Tibial nerve (tissue), 4 donors: Measurements from ENCODE around the gene STX8. TPM values are rescaled to one million over a fixed set of nuclear protein-coding genes. Genes with fewer than 3 reads are reported as not detected.

Source experiments
- DNase-seq, 2 donors: peaks; one replicate each; pipeline ENCODE4 v3.0.0-alpha.2; 2019; ENCODE audit warnings: low spot score in 2 of 2
- H3K27ac ChIP-seq, 4 donors: fragments of 200-600 bp; sonication (generic) in 3 of 4; one replicate each; pipeline ENCODE4 v1.5.1; 2017 to 2019; ENCODE audit warnings: mild to moderate bottlenecking in 1 of 4
- H3K27me3 ChIP-seq, 2 donors: fragments of 200-600 bp; sonication (generic) in 1 of 2; one replicate each; pipeline versions ENCODE4 v1.5.1 to v1.6.0; 2017 to 2019
- H3K36me3 ChIP-seq, 3 donors: fragments of 200-600 bp; sonication (generic); one replicate each; pipeline ENCODE4 v1.5.1; 2018 to 2019
- H3K4me1 ChIP-seq, 4 donors: fragments of 200-600 bp; sonication (generic) in 3 of 4; one replicate each; pipeline ENCODE4 v1.5.1; 2017 to 2019
- H3K4me3 ChIP-seq, 4 donors: fragments of 200-600 bp; sonication (generic) in 3 of 4; one replicate each; pipeline ENCODE4 v1.5.1; 2017 to 2019; ENCODE audit warnings: mild to moderate bottlenecking in 1 of 4, moderate library complexity in 1 of 4
- H3K9me3 ChIP-seq, 4 donors: fragments of 200-600 bp; sonication (generic) in 3 of 4; one replicate each; pipeline ENCODE4 v1.5.1; 2017 to 2019
- EP300 ChIP-seq, 2 donors: sonication (generic); formaldehyde crosslinking; IDR thresholded peaks; one replicate each; pipeline ENCODE4 v1.6.1; 2017; ENCODE audit warnings: antibody characterized with exemption in 2 of 2, mild to moderate bottlenecking in 1 of 2
- POLR2A ChIP-seq, 2 donors: fragments of 450-650 bp; IDR thresholded peaks; one replicate each; pipeline ENCODE4 v1.6.1; 2017; ENCODE audit warnings: antibody characterized with exemption in 2 of 2, mild to moderate bottlenecking in 2 of 2, moderate library complexity in 2 of 2
- WGBS, 2 donors: methylation state at CpG; one replicate each; pipeline ENCODE4 v1.1.5; 2018; 5-methylcytosine and 5-hydroxymethylcytosine counted together
- total RNA-seq, 4 donors: library from RNA; depleted of rRNA; stranded (reverse); fragments of >200 nt; gene quantifications; one replicate each; pipeline ENCODE4 v1.1.0, GENCODE V29; 2016
- TF ChIP-seq, protein P1 (sequence below), 5 experiments: fragments of 200-600 bp in 3 of 5; fragments of 450-650 bp in 2 of 5; sonication (generic) in 3 of 5; IDR thresholded peaks; one replicate each; pipeline ENCODE4 v1.5.1; 2016 to 2019; ENCODE audit warnings: antibody characterized with exemption in 5 of 5, mild to moderate bottlenecking in 3 of 5, moderate library complexity in 2 of 5

Gene STX8
- total RNA-seq, 4 donors from 2014 or later: 57.7 to 97.2 (median 69.1) TPM

DNA sequence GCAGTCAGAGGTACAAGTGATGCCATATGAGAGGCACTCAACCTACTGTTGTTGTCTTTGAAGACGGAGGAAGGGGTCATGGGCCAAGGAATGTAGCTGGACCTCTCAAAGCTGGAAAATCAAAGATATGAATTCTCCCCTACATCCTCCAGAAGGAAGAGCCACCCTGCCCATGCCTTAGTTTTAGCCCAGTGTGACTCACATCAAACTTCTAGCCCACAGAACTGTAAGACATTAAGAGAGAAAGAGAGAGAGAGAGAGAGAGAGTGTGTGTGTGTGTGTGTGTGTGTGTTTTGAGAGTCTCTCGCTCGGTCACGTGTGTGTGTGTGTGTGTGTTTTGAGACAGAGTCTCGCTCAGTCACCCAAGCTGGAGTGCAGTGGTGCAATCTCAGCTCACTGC, 87.1 kb downstream of the STX8 start:
- TF ChIP-seq EP300 (IDR thresholded peaks at IDR 0.05) (no peak), POLR2A (IDR thresholded peaks at IDR 0.05) (no peak)
- TF ChIP-seq, protein P1, sequence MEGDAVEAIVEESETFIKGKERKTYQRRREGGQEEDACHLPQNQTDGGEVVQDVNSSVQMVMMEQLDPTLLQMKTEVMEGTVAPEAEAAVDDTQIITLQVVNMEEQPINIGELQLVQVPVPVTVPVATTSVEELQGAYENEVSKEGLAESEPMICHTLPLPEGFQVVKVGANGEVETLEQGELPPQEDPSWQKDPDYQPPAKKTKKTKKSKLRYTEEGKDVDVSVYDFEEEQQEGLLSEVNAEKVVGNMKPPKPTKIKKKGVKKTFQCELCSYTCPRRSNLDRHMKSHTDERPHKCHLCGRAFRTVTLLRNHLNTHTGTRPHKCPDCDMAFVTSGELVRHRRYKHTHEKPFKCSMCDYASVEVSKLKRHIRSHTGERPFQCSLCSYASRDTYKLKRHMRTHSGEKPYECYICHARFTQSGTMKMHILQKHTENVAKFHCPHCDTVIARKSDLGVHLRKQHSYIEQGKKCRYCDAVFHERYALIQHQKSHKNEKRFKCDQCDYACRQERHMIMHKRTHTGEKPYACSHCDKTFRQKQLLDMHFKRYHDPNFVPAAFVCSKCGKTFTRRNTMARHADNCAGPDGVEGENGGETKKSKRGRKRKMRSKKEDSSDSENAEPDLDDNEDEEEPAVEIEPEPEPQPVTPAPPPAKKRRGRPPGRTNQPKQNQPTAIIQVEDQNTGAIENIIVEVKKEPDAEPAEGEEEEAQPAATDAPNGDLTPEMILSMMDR (IDR thresholded peaks at IDR 0.05): no peak
- H3K4me1 ChIP-seq: no peaks in the 10 kb centered on the region

DNA sequence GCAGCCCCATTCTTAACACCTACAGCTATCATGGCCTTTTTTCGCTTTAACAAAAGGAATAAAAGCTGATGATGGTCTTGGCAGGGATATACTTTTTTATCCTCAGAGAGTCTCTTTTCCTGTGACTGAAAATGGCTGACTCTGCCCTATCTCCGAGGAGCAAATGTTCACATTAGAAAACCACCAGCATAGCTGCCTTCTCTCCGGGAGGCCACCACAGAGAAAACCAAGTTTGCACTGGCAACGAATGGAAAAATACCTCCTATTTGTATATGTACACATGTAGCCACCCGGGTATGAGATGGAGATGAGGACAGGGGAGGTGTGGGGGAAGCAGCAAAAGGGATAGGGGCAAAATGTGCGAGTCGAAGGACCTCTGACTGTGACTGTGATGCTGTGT, 88.2 kb downstream of the STX8 start:
- Histone ChIP-seq H3K9me3 (peaks cover 0 to 2% (median 0%) of the 10 kb centered on the region in 4 donors), H3K27ac (no peak overlapping the region), H3K4me1 (no peaks in the 10 kb centered on the region), H3K36me3 (peaks cover 0 to 55% (median 0%) of the 10 kb centered on the region in 3 donors), H3K27me3 (no peaks in the 10 kb centered on the region), H3K4me3 (no peak overlapping the region)
- DNase-seq: no peak
- WGBS, 2 donors: 77 to 80% methylated on average over 7 of the region's 7 CpGs
- no peak for TF ChIP-seq EP300 (IDR thresholded peaks at IDR 0.05)
- TF ChIP-seq, protein P1 (IDR thresholded peaks at IDR 0.05): no peak
- TF ChIP-seq POLR2A (IDR thresholded peaks at IDR 0.05): no peak

More for the DNA sequence above, 87.1 kb downstream of the STX8 start:
- WGBS, 2 donors: 81 to 91% methylated on average over 5 of the region's 5 CpGs
- H3K27me3 ChIP-seq: no peaks in the 10 kb centered on the region
- H3K9me3 ChIP-seq: peaks cover 0 to 3% (median 0%) of the 10 kb centered on the region in 4 donors
- H3K27ac ChIP-seq: no peak overlapping the region
- no peak for DNase-seq
- no peak overlapping the region for H3K4me3 ChIP-seq
- peaks cover 0 to 51% (median 0%) of the 10 kb centered on the region in 3 donors for H3K36me3 ChIP-seq

DNA sequence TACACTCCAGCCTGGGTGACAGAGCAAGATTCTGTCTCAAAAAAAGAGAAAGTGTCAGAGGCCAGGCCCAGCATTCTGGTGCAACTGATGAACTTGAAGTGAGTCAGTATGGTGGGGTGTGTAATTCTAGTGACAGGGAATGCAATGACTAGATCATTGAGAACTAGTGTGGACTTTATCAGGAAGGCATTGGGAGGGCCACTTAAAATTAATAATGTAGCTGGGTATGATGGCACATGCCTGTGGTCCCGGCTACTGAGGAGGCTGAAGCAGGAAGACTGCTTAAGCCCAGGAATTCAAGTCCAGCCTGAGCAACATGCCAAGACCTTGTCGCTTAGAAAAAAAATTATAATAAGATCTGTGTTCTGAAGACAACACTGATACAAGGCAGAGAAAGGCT, 90.8 kb downstream of the STX8 start:
- H3K36me3 ChIP-seq: peaks cover 0 to 35% (median 0%) of the 10 kb centered on the region in 3 donors
- no peak overlapping the region for H3K27ac ChIP-seq
- WGBS, 2 donors: 91 to 94% methylated on average over 2 of the region's 2 CpGs
- no peaks in the 10 kb centered on the region for H3K27me3 ChIP-seq
- H3K4me3 ChIP-seq: no peak overlapping the region
- H3K9me3 ChIP-seq: no peaks in the 10 kb centered on the region
- TF ChIP-seq EP300 (IDR thresholded peaks at IDR 0.05): no peak
- TF ChIP-seq, protein P1 (IDR thresholded peaks at IDR 0.05): no peak
- TF ChIP-seq POLR2A (IDR thresholded peaks at IDR 0.05): no peak
- H3K4me1 ChIP-seq: no peaks in the 10 kb centered on the region
- no peak for DNase-seq

DNA sequence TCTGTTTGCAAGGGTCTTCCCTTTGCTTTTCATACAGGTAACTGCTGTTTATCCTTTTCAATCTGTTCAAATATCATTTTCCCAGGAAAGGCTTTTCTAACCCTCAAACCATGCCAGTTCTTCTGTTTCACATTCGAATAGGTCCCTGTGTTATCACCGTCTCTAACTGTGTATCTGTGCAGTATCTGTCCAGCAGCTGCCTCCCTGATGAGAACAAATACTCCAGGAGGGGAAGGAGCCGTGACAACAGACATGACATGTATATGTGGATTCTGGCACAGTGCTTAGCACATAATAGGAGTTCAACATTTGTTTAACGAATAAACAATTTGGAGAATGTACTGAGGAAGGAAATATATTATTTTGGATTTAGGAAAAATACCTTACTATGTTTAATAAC, 95.7 kb downstream of the STX8 start:
- Histone ChIP-seq H3K27ac (no peak overlapping the region), H3K4me3 (no peak overlapping the region), H3K27me3 (no peaks in the 10 kb centered on the region), H3K4me1 (no peaks in the 10 kb centered on the region), H3K36me3 (peaks cover 0 to 8% (median 0%) of the 10 kb centered on the region in 3 donors), H3K9me3 (no peaks in the 10 kb centered on the region)
- no peak for DNase-seq
- 89 to 91% methylated on average over 4 of the region's 4 CpGs for WGBS, 2 donors
- TF ChIP-seq POLR2A (IDR thresholded peaks at IDR 0.05) (no peak), EP300 (IDR thresholded peaks at IDR 0.05) (no peak)
- TF ChIP-seq, protein P1 (IDR thresholded peaks at IDR 0.05): no peak

DNA sequence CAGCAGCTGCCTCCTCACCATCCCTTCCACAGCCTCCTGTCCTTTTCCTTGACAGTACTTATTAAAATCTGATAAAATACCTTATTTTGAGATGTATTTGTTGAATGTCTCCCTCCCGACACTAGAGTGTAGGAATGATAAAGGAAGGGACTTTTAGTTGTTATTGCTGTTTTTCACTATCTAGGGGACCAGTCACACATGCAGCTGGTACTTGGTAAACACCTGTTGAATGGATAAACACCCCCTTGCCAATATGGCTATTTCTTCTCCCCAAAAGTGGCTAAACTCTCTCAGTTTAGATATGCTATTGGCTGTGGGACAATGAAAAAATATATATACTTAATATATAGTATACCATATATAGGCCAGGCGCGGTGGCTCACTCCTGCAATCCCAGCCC, 96.7 kb downstream of the STX8 start:
- DNase-seq: no peak
- Histone ChIP-seq H3K9me3 (no peaks in the 10 kb centered on the region), H3K27me3 (no peaks in the 10 kb centered on the region), H3K4me1 (no peaks in the 10 kb centered on the region), H3K4me3 (no peak overlapping the region), H3K36me3 (peaks cover 0 to 4% (median 0%) of the 10 kb centered on the region in 3 donors), H3K27ac (no peak overlapping the region)
- TF ChIP-seq EP300 (IDR thresholded peaks at IDR 0.05) (no peak), POLR2A (IDR thresholded peaks at IDR 0.05) (no peak)
- TF ChIP-seq, protein P1 (IDR thresholded peaks at IDR 0.05): no peak
- WGBS, 2 donors: 100% methylated on average over 3 of the region's 3 CpGs
